Measurements from ENCODE around the gene RGMB. TPM values are rescaled to one million over a fixed set of nuclear protein-coding genes. Genes with fewer than 3 reads are reported as not detected.
A peak's percentile ranks its signal among the peaks of the same experiment; 100 is the strongest.

Gene RGMB
- total RNA-seq, 1 experiment from 2014 or later: 19.3 TPM

DNA sequence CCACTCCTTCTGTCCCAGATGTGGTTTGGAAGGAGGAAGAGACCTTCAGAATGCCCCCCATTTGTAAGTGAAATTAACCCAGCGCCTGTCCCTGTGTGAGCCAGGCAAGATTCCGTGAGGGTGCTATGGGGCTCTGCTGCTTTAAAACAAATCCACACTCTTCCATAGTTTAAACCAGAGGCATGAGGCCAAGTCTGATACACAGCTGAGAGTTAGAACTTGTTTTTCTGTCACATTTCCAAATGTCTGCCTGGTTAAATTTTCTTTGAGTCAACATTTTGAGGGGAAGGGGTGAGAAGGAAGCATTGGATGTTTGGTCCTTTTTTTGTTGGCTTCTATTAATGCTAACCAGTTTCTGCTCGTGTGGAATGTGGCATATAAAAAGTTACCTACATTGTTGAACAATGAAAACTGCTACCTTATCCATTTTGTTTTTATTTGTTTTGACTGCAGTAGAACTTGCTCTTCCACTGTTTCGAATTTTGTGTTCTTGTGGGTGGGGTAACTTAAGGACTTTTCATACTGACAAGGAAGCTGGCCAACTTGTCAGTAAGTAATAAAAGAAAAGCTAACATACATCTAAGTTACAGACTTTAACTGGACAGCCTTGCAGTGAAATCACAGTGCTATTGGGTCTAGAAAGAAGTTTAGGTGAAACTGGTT is 12.9 kb downstream of the RGMB start:
- Histone ChIP-seq H3K4me2 (ENCODE audit: insufficient read depth, insufficient read length, low read length) (no peak overlapping the region), H4K20me1 (ENCODE audit: control insufficient read depth, insufficient read depth, insufficient read length) (no peaks in the 10 kb centered on the region), H3K9me3 (ENCODE audit: control insufficient read depth, low read depth, low read length) (no peaks in the 10 kb centered on the region), H2AFZ (ENCODE audit: low read length) (no peak overlapping the region), H3K56ac (ENCODE audit: insufficient read length, low read depth, low read length) (no peak overlapping the region), H3K79me2 (ENCODE audit: insufficient read depth, low read length) (peaks cover 5% of the 10 kb centered on the region; the same call in 1 of the 2 replicates), H2BK120ac (ENCODE audit: low read depth, low read length, poor library complexity, severe bottlenecking) (no peak overlapping the region), H3K79me1 (ENCODE audit: insufficient read depth, low read depth, low read length, poor library complexity, severe bottlenecking) (peaks cover 10% of the 10 kb centered on the region), H3K14ac (ENCODE audit: insufficient read depth, low read length) (no peak overlapping the region), H3K27me3 (ENCODE audit: insufficient read depth, low read length) (no peaks in the 10 kb centered on the region), H3K9ac (ENCODE audit: extremely low read depth, insufficient read length, low read length) (no peak overlapping the region), H3T11ph (ENCODE audit: low read length) (no peak overlapping the region), H4K91ac (ENCODE audit: insufficient read length, low read depth, low read length) (no peak overlapping the region), H4K8ac (replicated peaks; ENCODE audit: insufficient read length, low read depth, low read length) (no peak overlapping the region), H2BK20ac (ENCODE audit: low read depth, low read length, poor library complexity, severe bottlenecking) (no peak overlapping the region), H3K23ac (ENCODE audit: insufficient read length, low read depth, low read length) (no peak overlapping the region), H2BK12ac (ENCODE audit: insufficient read length, low read depth, low read length) (no peak overlapping the region), H2BK5ac (ENCODE audit: insufficient read length, low read length) (no peak overlapping the region), H3K18ac (ENCODE audit: insufficient read length, low read depth, low read length) (no peak overlapping the region), H2BK15ac (ENCODE audit: low read depth, low read length) (no peak overlapping the region), H2AK5ac (ENCODE audit: insufficient read length, low read length) (no peak overlapping the region), H3K23me2 (ENCODE audit: insufficient read length, low read depth, low read length, poor library complexity, severe bottlenecking) (no peaks in the 10 kb centered on the region), H3K27ac (ENCODE audit: insufficient read length, low read depth, low read length) (no peak overlapping the region), H3K4ac (ENCODE audit: low read depth, low read length) (no peak overlapping the region), H4K5ac (ENCODE audit: insufficient read length, low read depth, low read length) (no peak overlapping the region), H3K4me1 (ENCODE audit: insufficient read depth, low read length) (peaks cover 7% of the 10 kb centered on the region; the same call in 1 of the 2 replicates)
- WGBS (ENCODE audit: extremely low coverage, insufficient read length, low lambda C conversion rate): no CpG with 5 or more reads among the region's 4 CpGs
- DNase-seq: no peak
- Mint-ChIP-seq H3K27me3 (ENCODE audit: low read depth) (no peaks in the 10 kb centered on the region), H3K4me3 (no peak overlapping the region), H3K36me3 (ENCODE audit: insufficient read depth in 1 of 3, low read depth in 3 of 3) (peaks cover 6 to 26% (median 26%) of the 10 kb centered on the region in 3 experiments; a peak in 6 of 7 replicates), H3K9me3 (no peaks in the 10 kb centered on the region), H3K27ac (peak overlapping the region in 2 of 3 experiments; percentile 12 to 69; a peak in 4 of 7 replicates), H3K4me1 (peaks cover 56 to 61% of the 10 kb centered on the region in 2 experiments)
- no peak for TF ChIP-seq CTCF (conservative IDR thresholded peaks at IDR 0.05)
